ENCODE results near the gene DMD.

Gene DMD

GRCh38 chrX:33041141-33041540 is 170.2 kb downstream of the DMD start:
- DNase-seq (ENCODE audit: low read depth, low spot score): no peak

GRCh38 chrX:33032700-33033099 is 178.6 kb downstream of the DMD start:
- DNase-seq (ENCODE audit: low read depth, low spot score): no peak

- no peak for DNase-seq (ENCODE audit: low read depth, low spot score)
Measured at GRCh38 chrX:33014949-33015348, 196.4 kb downstream of the DMD start.

GRCh38 chrX:33014086-33014485 is 197.3 kb downstream of the DMD start:
- no peak for DNase-seq (ENCODE audit: low read depth, low spot score)

- no peak for DNase-seq (ENCODE audit: low read depth, low spot score)
Measured at GRCh38 chrX:33001107-33001506, 210.2 kb downstream of the DMD start.

GRCh38 chrX:32998776-32999175 is 212.6 kb downstream of the DMD start:
- DNase-seq (ENCODE audit: low read depth, low spot score): no peak

GRCh38 chrX:32995427-32995826 is 215.9 kb downstream of the DMD start:
- DNase-seq (ENCODE audit: low read depth, low spot score): no peak

- peak; percentile 33 for DNase-seq (ENCODE audit: low read depth, low spot score)
Measured at GRCh38 chrX:32987142-32987541, 224.2 kb downstream of the DMD start.

- peak; percentile 4 for DNase-seq (ENCODE audit: low read depth, low spot score)
Measured at GRCh38 chrX:32985544-32985943, 225.8 kb downstream of the DMD start.

- no peak for DNase-seq (ENCODE audit: low read depth, low spot score)
Measured at GRCh38 chrX:32966821-32967355, 244.5 kb downstream of the DMD start.

GRCh38 chrX:32954125-32954524 is 257.2 kb downstream of the DMD start:
- no peak for DNase-seq (ENCODE audit: low read depth, low spot score)

- no peak for DNase-seq (ENCODE audit: low read depth, low spot score)
Measured at GRCh38 chrX:32948130-32948529, 263.2 kb downstream of the DMD start.

GRCh38 chrX:32937043-32937442 is 274.3 kb downstream of the DMD start:
- DNase-seq (ENCODE audit: low read depth, low spot score): no peak

- DNase-seq (ENCODE audit: low read depth, low spot score): no peak
Measured at GRCh38 chrX:32933548-32933947, 277.8 kb downstream of the DMD start.

GRCh38 chrX:32929040-32929439 is 282.3 kb downstream of the DMD start:
- DNase-seq (ENCODE audit: low read depth, low spot score): no peak

- DNase-seq (ENCODE audit: low read depth, low spot score): no peak
Measured at GRCh38 chrX:32896088-32896487, 315.3 kb downstream of the DMD start.

GRCh38 chrX:32894679-32895078 is 316.7 kb downstream of the DMD start:
- DNase-seq (ENCODE audit: low read depth, low spot score): no peak

- no peak for DNase-seq (ENCODE audit: low read depth, low spot score)
Measured at GRCh38 chrX:32893751-32894150, 317.6 kb downstream of the DMD start.

- DNase-seq (ENCODE audit: low read depth, low spot score): peak; percentile 11
Measured at GRCh38 chrX:32877592-32877991, 333.8 kb downstream of the DMD start.

GRCh38 chrX:32874839-32875238 is 336.5 kb downstream of the DMD start:
- no peak for DNase-seq (ENCODE audit: low read depth, low spot score)

- DNase-seq (ENCODE audit: low read depth, low spot score): no peak
Measured at GRCh38 chrX:32873786-32874185, 337.6 kb downstream of the DMD start.

- DNase-seq (ENCODE audit: low read depth, low spot score): no peak
Measured at GRCh38 chrX:32871636-32872035, 339.7 kb downstream of the DMD start.

GRCh38 chrX:32868524-32868895 is 342.8 kb downstream of the DMD start:
- DNase-seq (ENCODE audit: low read depth, low spot score): no peak

- no peak for DNase-seq (ENCODE audit: low read depth, low spot score)
Measured at GRCh38 chrX:32867781-32868523, 343.4 kb downstream of the DMD start.
